ENCODE data around the gene CPT1C. TPM values are rescaled to one million over a fixed set of nuclear protein-coding genes. Genes with fewer than 3 reads are reported as not detected.

The CPT1C gene
- total RNA-seq, 1 donor from 2014 or later, result 60.9 TPM

- TF ChIP-seq CTCF (IDR thresholded peaks at IDR 0.05; ENCODE audit: unreplicated experiment), result no peak
- H3K9me3 Mint-ChIP-seq, result no peaks in the 10 kb centered on the region
- DNase-seq (ENCODE audit: low spot score in 2 of 2, unreplicated experiment in 2 of 2), result no peak
- no peak overlapping the region for H3K4me3 Mint-ChIP-seq
- H3K36me3 Mint-ChIP-seq, result no peaks in the 10 kb centered on the region
- H3K27me3 Mint-ChIP-seq (ENCODE audit: low read depth), result no peaks in the 10 kb centered on the region
- no peak overlapping the region for H3K27ac Mint-ChIP-seq
- peaks cover 20% of the 10 kb centered on the region for H3K4me1 Mint-ChIP-seq
Measured at GRCh38 chr19:49761625-49762311, 70.9 kb downstream of the CPT1C start.

- peaks cover 28% of the 10 kb centered on the region for H3K4me1 Mint-ChIP-seq
- no peak within 1 kb of the TSS for H3K4me3 Mint-ChIP-seq
- no peak for DNase-seq (ENCODE audit: low spot score in 2 of 2, unreplicated experiment in 2 of 2)
- peak within 1 kb of the TSS; percentile 45 for H3K27ac Mint-ChIP-seq
- H3K9me3 Mint-ChIP-seq, result no peaks in the 10 kb centered on the region
- H3K27me3 Mint-ChIP-seq (ENCODE audit: low read depth), result no peaks in the 10 kb centered on the region
- no peaks in the 10 kb centered on the region for H3K36me3 Mint-ChIP-seq
- TF ChIP-seq CTCF (IDR thresholded peaks at IDR 0.05; ENCODE audit: unreplicated experiment), result no peak
Measured at GRCh38 chr19:49763230-49763629, 72.3 kb downstream of the CPT1C start, which contains the start of gene TSKS. TSKS (minus strand) TSS chr19:49763306; CDS start chr19:49763247, 59 bp downstream.

Small RNAs within 50 kb of the gene (microRNA-seq; reads per million reads assigned to microRNA genes)
- gene MIR5088, result 2.3 reads per million

Other genes with a start within 250 kb of the CPT1C start
- gene SLC17A7, start 249.6 kb upstream of the CPT1C start, total RNA-seq, result 0.34 to 0.45 TPM (median 0.35 TPM) in 3 replicates
- gene PIH1D1, start 239.3 kb upstream of the CPT1C start, total RNA-seq, result 83.6 to 84.6 TPM (median 83.7 TPM) in 3 replicates
- 21.4 to 25.6 TPM (median 24.4 TPM) in 3 replicates for gene ALDH16A1, start 237.9 kb upstream of the CPT1C start, total RNA-seq
- gene FLT3LG, start 216.9 kb upstream of the CPT1C start, total RNA-seq, result 1.8 to 2.4 TPM (median 2.0 TPM) in 3 replicates
- gene RPL13A, start 203.5 kb upstream of the CPT1C start, total RNA-seq, result 2,869 to 2,959 TPM (median 2,954 TPM) in 3 replicates
- 2,052 to 2,151 TPM (median 2,132 TPM) in 3 replicates for gene RPS11, start 194.7 kb upstream of the CPT1C start, total RNA-seq
- gene FCGRT, start 178.5 kb upstream of the CPT1C start, total RNA-seq, result 121 to 132 TPM (median 127 TPM) in 3 replicates
- 30.3 to 35.1 TPM (median 31.1 TPM) in 3 replicates for gene RCN3, start 163.1 kb upstream of the CPT1C start, total RNA-seq
- gene NOSIP, start 110.6 kb upstream of the CPT1C start, total RNA-seq, result 53.3 to 60.7 TPM (median 60.1 TPM) in 3 replicates
- 0.87 to 1.4 TPM (median 1.1 TPM) in 3 replicates for gene PRRG2, start 109.8 kb upstream of the CPT1C start, total RNA-seq
- gene PRR12, start 99.9 kb upstream of the CPT1C start, total RNA-seq, result 53.3 to 58.5 TPM (median 54.2 TPM) in 3 replicates
- 26.0 to 28.6 TPM (median 26.9 TPM) in 3 replicates for gene RRAS, start 51.0 kb upstream of the CPT1C start, total RNA-seq
- gene SCAF1, start 48.9 kb upstream of the CPT1C start, total RNA-seq, result 87.3 to 89.9 TPM (median 88.9 TPM) in 3 replicates
- 89.4 to 101 TPM (median 95.0 TPM) in 3 replicates for gene IRF3, start 25.3 kb upstream of the CPT1C start, total RNA-seq
- 44.5 to 46.0 TPM (median 44.7 TPM) in 3 replicates for gene BCL2L12, start 25.2 kb upstream of the CPT1C start, total RNA-seq
- 273 to 283 TPM (median 280 TPM) in 3 replicates for gene PRMT1, start 13.8 kb upstream of the CPT1C start, total RNA-seq
- 10.4 to 10.5 TPM (median 10.4 TPM) in 3 replicates for gene ADM5, start 1.5 kb upstream of the CPT1C start, total RNA-seq
- gene TSKS, start 72.2 kb downstream of the CPT1C start, total RNA-seq, result not detected in 3 replicates
- gene AP2A1, start 75.9 kb downstream of the CPT1C start, total RNA-seq, result 84.6 to 89.6 TPM (median 85.2 TPM) in 3 replicates
- 23.1 to 25.8 TPM (median 23.2 TPM) in 3 replicates for gene FUZ, start 122.2 kb downstream of the CPT1C start, total RNA-seq
- gene MED25, start 127.2 kb downstream of the CPT1C start, total RNA-seq, result 103 to 107 TPM (median 105 TPM) in 3 replicates
- gene PTOV1, start 160.0 kb downstream of the CPT1C start, total RNA-seq, result 415 to 431 TPM (median 422 TPM) in 3 replicates
- 96.6 to 103 TPM (median 97.8 TPM) in 3 replicates for gene PNKP, start 176.5 kb downstream of the CPT1C start, total RNA-seq
- gene AKT1S1, start 186.2 kb downstream of the CPT1C start, total RNA-seq, result 41.8 to 45.3 TPM (median 42.5 TPM) in 3 replicates
- 46.8 to 53.7 TPM (median 49.7 TPM) in 3 replicates for gene TBC1D17, start 186.6 kb downstream of the CPT1C start, total RNA-seq
- gene IL4I1, start 205.8 kb downstream of the CPT1C start, total RNA-seq, result 1.3 to 1.7 TPM (median 1.6 TPM) in 3 replicates
- 21.7 to 22.7 TPM (median 22.1 TPM) in 3 replicates for gene ATF5, start 238.1 kb downstream of the CPT1C start, total RNA-seq
- 67.6 to 78.9 TPM (median 71.8 TPM) in 3 replicates for gene NUP62, start 238.4 kb downstream of the CPT1C start, total RNA-seq